Spinal cord (tissue), 4 donors: ENCODE results near the gene ZDHHC18. TPM values are rescaled to one million over a fixed set of nuclear protein-coding genes. Genes with fewer than 3 reads are reported as not detected.

Experiments used
- polyA plus RNA-seq, 2 donors: library from polyadenylated mRNA; unstranded; fragments of 120-200 nt; gene quantifications; one replicate each; pipeline ENCODE4 v1.2.1, GENCODE V29; 2013; ENCODE audit not compliant: insufficient read length in 2 of 2
- small RNA-seq: library from RNA; depleted of rRNA; stranded (forward); fragments of <200 nt; gene quantifications from one replicate; pipeline ENCODE3, GENCODE V24; 2014; ENCODE audit warnings: low replicate concordance
- total RNA-seq, 2 donors: library from RNA; depleted of rRNA in 1 of 2; stranded (reverse); fragments of 120-200 nt in 1 of 2; fragments of >200 nt in 1 of 2; gene quantifications; one replicate each; pipeline versions ENCODE4 v1.2.3 to v1.2.4, GENCODE V29; 2013 to 2014

ZDHHC18 gene
- total and polyA plus RNA-seq, 4 donors: 6.8 to 35.3 (median 22.1) TPM

Small RNA genes within 50 kb of the gene (small RNA-seq; reads per million reads assigned to genes)
- gene RN7SL165P: not detected

Other genes with a start within 250 kb of the ZDHHC18 start
- 10 to 100 TPM; 36.0 to 38.2 TPM for gene ARID1A, start 130.7 kb upstream of the ZDHHC18 start, total RNA-seq
- 10 to 100 TPM; 85.3 to 88.3 TPM for gene ARID1A, start 130.7 kb upstream of the ZDHHC18 start, polyA plus RNA-seq
- 10 to 100 TPM; 12.3 to 15.6 TPM for gene PIGV, start 38.7 kb upstream of the ZDHHC18 start, total RNA-seq
- 10 to 100 TPM in 1 of 2 donors, 1 to 10 TPM in 1; 9.2 to 10.7 TPM for gene PIGV, start 38.7 kb upstream of the ZDHHC18 start, polyA plus RNA-seq
- under 1 TPM; 0.30 to 0.66 TPM for gene SFN, start 36.5 kb downstream of the ZDHHC18 start, total RNA-seq
- gene SFN, start 36.5 kb downstream of the ZDHHC18 start, polyA plus RNA-seq: under 1 TPM in 1 of 2 donors, not detected in 1; 0.32 TPM
- gene GPN2, start 63.6 kb downstream of the ZDHHC18 start, total RNA-seq: 10 to 100 TPM; 13.2 to 15.9 TPM
- 10 to 100 TPM; 30.0 to 38.4 TPM for gene GPN2, start 63.6 kb downstream of the ZDHHC18 start, polyA plus RNA-seq
- 10 to 100 TPM in 1 of 2 donors, 1 to 10 TPM in 1; 8.4 to 10.8 TPM for gene GPATCH3, start 73.8 kb downstream of the ZDHHC18 start, total RNA-seq
- gene GPATCH3, start 73.8 kb downstream of the ZDHHC18 start, polyA plus RNA-seq: 10 to 100 TPM; 14.0 to 14.8 TPM
- gene NR0B2, start 87.3 kb downstream of the ZDHHC18 start, total RNA-seq: not detected
- gene NR0B2, start 87.3 kb downstream of the ZDHHC18 start, polyA plus RNA-seq: not detected
- 10 to 100 TPM; 25.6 to 47.3 TPM for gene NUDC, start 95.1 kb downstream of the ZDHHC18 start, total RNA-seq
- gene NUDC, start 95.1 kb downstream of the ZDHHC18 start, polyA plus RNA-seq: 100 to 1,000 TPM; 118 to 119 TPM
- not detected for gene KDF1, start 133.8 kb downstream of the ZDHHC18 start, total RNA-seq
- under 1 TPM; 0.24 to 0.26 TPM for gene KDF1, start 133.8 kb downstream of the ZDHHC18 start, polyA plus RNA-seq
- gene TRNP1, start 167.0 kb downstream of the ZDHHC18 start, total RNA-seq: 10 to 100 TPM in 1 of 2 donors, 1 to 10 TPM in 1; 9.3 to 21.5 TPM
- 10 to 100 TPM; 42.4 to 50.6 TPM for gene TRNP1, start 167.0 kb downstream of the ZDHHC18 start, polyA plus RNA-seq
- under 1 TPM; 0.50 to 0.61 TPM for gene TENT5B, start 186.2 kb downstream of the ZDHHC18 start, total RNA-seq
- gene TENT5B, start 186.2 kb downstream of the ZDHHC18 start, polyA plus RNA-seq: under 1 TPM; 0.49 to 0.51 TPM